ENCODE measurements around the gene PRKG1.
"Not testable (repeated sequence)": the region's sequence is repeated elsewhere in the genome, so short reads cannot be mapped to it uniquely, and the experiment has no call there.

The PRKG1 gene

GRCh38 chr10:51532044-51532443 lies 457.8 kb downstream of the PRKG1 start:
- no peak for DNase-seq

- no peak for DNase-seq
These were observed 468.6 kb downstream of the PRKG1 start for GRCh38 chr10:51542853-51543252.

GRCh38 chr10:51544933-51545332 lies 470.6 kb downstream of the PRKG1 start:
- DNase-seq: peak; percentile 59

- DNase-seq: no peak
These were observed 473.7 kb downstream of the PRKG1 start for GRCh38 chr10:51547941-51548340.

GRCh38 chr10:51552879-51553278 lies 478.6 kb downstream of the PRKG1 start:
- DNase-seq: no peak

GRCh38 chr10:51564896-51565510 lies 490.7 kb downstream of the PRKG1 start:
- no peak for DNase-seq

- no peak for DNase-seq
These were observed 493.0 kb downstream of the PRKG1 start for GRCh38 chr10:51567271-51567670.

- no peak for DNase-seq
These were observed 495.2 kb downstream of the PRKG1 start for GRCh38 chr10:51569467-51569866.

- DNase-seq: no peak
These were observed 500.2 kb downstream of the PRKG1 start for GRCh38 chr10:51574248-51575048.

GRCh38 chr10:51581196-51581595 lies 506.9 kb downstream of the PRKG1 start:
- DNase-seq: not testable (repeated sequence)

- DNase-seq: no peak
These were observed 509.7 kb downstream of the PRKG1 start for GRCh38 chr10:51583976-51584375.

- DNase-seq: no peak
These were observed 511.5 kb downstream of the PRKG1 start for GRCh38 chr10:51585742-51586141.

- DNase-seq: no peak
These were observed 514.7 kb downstream of the PRKG1 start for GRCh38 chr10:51588984-51589383.

GRCh38 chr10:51590818-51591217 lies 516.5 kb downstream of the PRKG1 start:
- DNase-seq: no peak

GRCh38 chr10:51596695-51597094 lies 522.4 kb downstream of the PRKG1 start:
- no peak for DNase-seq

- no peak for DNase-seq
These were observed 525.4 kb downstream of the PRKG1 start for GRCh38 chr10:51599647-51600046.

GRCh38 chr10:51602326-51602725 lies 528.0 kb downstream of the PRKG1 start:
- DNase-seq: no peak

- no peak for DNase-seq
These were observed 530.3 kb downstream of the PRKG1 start for GRCh38 chr10:51604579-51604978.

GRCh38 chr10:51606825-51607462 lies 532.7 kb downstream of the PRKG1 start:
- no peak for DNase-seq

- DNase-seq: no peak
These were observed 533.2 kb downstream of the PRKG1 start for GRCh38 chr10:51607463-51607835.

GRCh38 chr10:51608211-51608610 lies 533.9 kb downstream of the PRKG1 start:
- no peak for DNase-seq

- DNase-seq: no peak
These were observed 541.5 kb downstream of the PRKG1 start for GRCh38 chr10:51615764-51616298.

- no peak for DNase-seq
These were observed 543.4 kb downstream of the PRKG1 start for GRCh38 chr10:51617576-51618235.
